Esophagus squamous epithelium (tissue), 4 donors: ENCODE measurements around the gene SLC35E3.

Experiments used
- CTCF ChIP-seq, 6 experiments: fragments of 450-650 bp in 4 of 6; fragments of 200-600 bp in 2 of 6; sonication (generic) in 2 of 6; IDR thresholded peaks; one replicate each; pipeline ENCODE4 v1.5.1; 2016 to 2019; ENCODE audit warnings: antibody characterized with exemption in 6 of 6, mild to moderate bottlenecking in 4 of 6, moderate library complexity in 4 of 6
- POLR2A ChIP-seq, 4 donors: fragments of 450-650 bp; IDR thresholded peaks; one replicate each; pipeline ENCODE4 v1.6.1; 2017; ENCODE audit warnings: antibody characterized with exemption in 4 of 4, mild to moderate bottlenecking in 4 of 4, moderate library complexity in 3 of 4

DNA sequence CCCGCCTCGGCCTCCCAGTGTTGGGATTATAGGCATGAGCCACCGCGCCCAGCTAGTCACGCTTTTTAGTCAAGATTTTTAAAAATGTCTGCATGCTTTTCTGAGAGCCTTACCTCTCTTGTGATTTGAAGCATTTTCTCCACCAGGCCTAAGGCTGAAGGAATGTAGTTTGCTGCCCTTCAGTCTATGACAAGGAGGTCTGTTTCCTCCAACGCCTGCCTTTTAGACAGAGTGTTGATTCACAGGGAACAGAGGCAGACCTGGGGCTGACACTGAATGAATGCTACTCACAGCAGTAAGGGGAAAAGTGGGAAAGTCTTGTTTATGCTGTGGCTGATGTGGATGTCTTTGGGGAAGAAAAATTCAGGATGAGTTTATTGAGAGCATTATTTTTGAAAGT is 34.8 kb downstream of the SLC35E3 start:
- no peak for TF ChIP-seq CTCF (IDR thresholded peaks at IDR 0.05)
- TF ChIP-seq POLR2A (IDR thresholded peaks at IDR 0.05), result no peak
